Stimulated activated CD8-positive, alpha-beta memory T cell treated with anti-CD3 and anti-CD28 coated beads, Interleukin-4, amount 100 ng/mL, for 4 hours (primary cell): ENCODE measurements around the gene SVOP.
"Not testable (repeated sequence)": the region's sequence is repeated elsewhere in the genome, so short reads cannot be mapped to it uniquely, and the experiment has no call there.

Source experiments
- DNase-seq, 2 donors: peaks; one replicate each; pipeline ENCODE4 v3.0.0-alpha.2; 2020; ENCODE audit warnings: low read depth in 2 of 2, low spot score in 1 of 2

Gene SVOP, protein sequence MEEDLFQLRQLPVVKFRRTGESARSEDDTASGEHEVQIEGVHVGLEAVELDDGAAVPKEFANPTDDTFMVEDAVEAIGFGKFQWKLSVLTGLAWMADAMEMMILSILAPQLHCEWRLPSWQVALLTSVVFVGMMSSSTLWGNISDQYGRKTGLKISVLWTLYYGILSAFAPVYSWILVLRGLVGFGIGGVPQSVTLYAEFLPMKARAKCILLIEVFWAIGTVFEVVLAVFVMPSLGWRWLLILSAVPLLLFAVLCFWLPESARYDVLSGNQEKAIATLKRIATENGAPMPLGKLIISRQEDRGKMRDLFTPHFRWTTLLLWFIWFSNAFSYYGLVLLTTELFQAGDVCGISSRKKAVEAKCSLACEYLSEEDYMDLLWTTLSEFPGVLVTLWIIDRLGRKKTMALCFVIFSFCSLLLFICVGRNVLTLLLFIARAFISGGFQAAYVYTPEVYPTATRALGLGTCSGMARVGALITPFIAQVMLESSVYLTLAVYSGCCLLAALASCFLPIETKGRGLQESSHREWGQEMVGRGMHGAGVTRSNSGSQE

GRCh38 chr12:109020796-109021380, at the start of gene SVOP:
Gene SVOP, minus strand, starts transcription at chr12:109021068. Its CDS starts 200 bp downstream, at chr12:109020868.
- no peak for DNase-seq

DNA sequence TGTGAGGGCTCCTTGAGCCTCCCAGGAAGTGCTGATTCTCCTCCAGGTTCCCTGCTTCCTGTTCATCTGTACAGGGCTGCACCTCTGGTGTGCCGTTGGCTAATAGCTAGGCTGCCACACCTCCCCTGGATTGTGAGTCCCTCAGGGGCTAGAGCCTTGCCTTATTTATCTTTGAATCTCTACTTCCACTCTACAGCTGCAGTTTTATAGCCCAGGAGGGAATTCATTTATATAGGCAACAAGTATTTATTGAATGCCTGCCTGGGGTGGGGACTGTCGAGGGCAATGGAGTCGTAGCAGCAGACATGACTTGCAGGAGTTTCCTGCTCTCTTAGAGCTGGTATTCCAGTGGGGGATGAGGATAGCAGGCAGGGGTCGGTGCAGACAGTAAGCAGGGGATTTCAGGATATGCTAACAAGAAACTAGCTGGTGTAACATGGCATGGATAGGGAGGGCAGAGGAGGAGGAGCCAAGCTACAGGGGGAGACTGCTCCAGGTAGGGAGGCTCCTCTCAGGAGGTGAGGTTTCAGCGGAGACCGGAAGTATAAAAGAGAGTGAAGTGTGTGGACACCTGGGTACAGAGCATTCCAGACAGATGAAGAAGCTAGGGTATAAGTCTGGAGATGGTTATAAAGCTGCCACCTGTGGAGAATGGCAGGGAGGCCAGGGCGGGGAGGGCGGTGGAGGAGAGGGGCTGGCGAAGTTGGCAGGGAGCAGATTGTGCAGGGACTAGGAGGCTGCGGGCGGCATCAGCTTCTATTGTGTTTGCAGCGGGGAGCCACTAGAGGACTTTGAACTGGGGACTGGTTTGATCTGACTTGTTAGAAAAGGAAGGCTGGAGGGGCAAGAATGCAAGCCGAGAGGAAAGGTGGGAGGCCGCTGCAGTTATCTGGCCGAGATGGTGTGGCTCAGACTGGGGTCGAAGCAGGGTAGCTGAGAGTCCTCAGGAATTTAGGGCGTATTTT, 48.7 kb upstream of the SVOP start:
- no peak for DNase-seq

- DNase-seq: no peak
Observed at GRCh38 chr12:109065853-109066193, 45.0 kb upstream of the SVOP start.

- no peak for DNase-seq
Observed at GRCh38 chr12:109065154-109065852, 44.4 kb upstream of the SVOP start.

DNA sequence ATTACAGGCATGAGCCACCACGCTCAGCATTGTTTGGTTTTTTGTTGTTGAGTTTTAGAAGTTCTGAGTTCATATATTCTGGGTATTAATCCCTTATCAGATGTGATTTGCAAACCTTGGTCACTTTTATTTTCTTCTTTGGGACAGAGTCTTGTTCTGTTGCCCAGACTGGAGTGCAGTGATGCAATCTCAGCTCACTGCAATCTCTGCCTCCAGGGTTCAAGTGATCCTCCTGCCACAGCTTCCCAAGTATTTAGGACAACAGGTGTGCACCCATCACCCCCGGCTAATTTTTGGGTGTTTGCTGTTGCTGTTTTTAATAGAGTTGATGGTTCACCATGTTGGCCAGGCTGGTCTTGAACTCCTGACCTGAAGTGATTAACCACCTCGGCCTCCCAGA, 43.3 kb upstream of the SVOP start:
- no peak for DNase-seq

DNA sequence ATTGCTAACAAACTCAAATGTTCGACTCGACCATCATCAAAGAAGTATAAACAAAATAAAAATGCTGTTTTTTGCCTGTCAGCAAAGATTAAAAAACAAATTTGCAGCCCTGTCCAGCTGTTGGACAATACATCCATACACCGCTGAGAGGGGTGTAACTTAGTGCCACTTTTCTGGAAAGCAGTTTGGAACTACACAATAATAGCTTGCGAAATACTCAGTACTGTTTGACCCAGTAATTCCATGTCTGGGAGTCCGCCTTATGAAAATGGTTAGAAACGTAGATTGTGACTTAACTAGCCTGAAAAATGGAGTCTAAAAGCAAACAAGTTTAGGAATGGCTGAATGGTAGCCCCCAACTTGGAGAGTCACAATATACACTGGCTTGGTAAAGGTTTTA, 37.9 kb upstream of the SVOP start:
- no peak for DNase-seq

GRCh38 chr12:109057376-109057775, 36.5 kb upstream of the SVOP start:
- DNase-seq: no peak

GRCh38 chr12:109056891-109057290, 36.0 kb upstream of the SVOP start:
- DNase-seq: no peak

- DNase-seq: no peak
Observed at GRCh38 chr12:109054520-109054919, 33.7 kb upstream of the SVOP start.

GRCh38 chr12:109054124-109054513, 33.3 kb upstream of the SVOP start:
- not testable (repeated sequence) for DNase-seq

GRCh38 chr12:109053382-109054123, 32.7 kb upstream of the SVOP start:
- DNase-seq: no peak

DNA sequence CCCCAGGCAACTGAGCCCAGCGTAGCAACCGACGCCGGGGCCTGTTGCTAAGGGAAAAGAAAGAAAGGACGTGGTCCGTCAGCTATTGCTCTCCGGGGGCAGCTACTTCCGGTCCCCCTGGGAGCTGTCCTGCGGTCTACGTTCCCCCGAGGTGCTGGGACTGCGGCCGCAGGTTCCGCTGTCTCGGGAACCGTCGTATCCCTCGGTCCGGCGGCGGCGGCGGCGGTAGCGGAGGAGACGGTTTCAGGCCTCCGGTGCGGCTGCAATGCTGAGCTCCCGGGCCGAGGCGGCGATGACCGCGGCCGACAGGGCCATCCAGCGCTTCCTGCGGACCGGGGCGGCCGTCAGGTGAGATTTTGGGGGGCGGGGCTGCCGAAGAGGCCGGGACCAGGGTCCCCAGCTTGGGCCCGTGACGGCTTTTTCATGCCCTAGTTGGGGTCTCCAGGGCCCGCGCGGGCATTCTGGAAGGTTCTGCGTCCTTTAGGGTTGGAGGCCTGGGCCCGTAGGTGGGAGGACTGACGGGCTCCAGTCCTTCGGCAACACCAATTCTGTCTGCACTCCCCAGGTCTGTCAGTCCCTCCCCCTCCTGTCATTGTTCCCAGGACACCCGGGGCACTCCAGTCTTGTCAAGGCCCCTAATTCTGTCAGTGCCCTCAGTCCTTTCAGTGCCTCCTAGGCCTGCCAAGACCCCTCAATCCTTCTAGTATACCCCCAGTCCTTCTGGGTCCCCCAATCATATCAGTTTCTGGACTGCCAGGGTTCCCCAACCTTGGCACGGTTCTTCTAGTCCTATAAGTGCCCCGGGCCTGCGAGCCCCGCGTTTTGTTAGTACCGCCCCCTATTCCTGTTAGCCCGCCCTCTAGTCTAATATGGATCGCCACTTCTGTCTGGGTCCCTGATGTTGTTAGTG, 31.8 kb upstream of the SVOP start, which contains the start of gene USP30:
USP30 (plus strand) TSS at position 163 of the 910 bp plus-strand sequence; CDS start at position 266, 103 bp downstream.
- DNase-seq: peak; percentile 65 to 66

GRCh38 chr12:109052097-109052413, 31.2 kb upstream of the SVOP start:
- DNase-seq: no peak

- not testable (repeated sequence) for DNase-seq
Observed at GRCh38 chr12:109049794-109050193, 28.9 kb upstream of the SVOP start.

- not testable (repeated sequence) for DNase-seq
Observed at GRCh38 chr12:109048706-109049105, 27.8 kb upstream of the SVOP start.

DNA sequence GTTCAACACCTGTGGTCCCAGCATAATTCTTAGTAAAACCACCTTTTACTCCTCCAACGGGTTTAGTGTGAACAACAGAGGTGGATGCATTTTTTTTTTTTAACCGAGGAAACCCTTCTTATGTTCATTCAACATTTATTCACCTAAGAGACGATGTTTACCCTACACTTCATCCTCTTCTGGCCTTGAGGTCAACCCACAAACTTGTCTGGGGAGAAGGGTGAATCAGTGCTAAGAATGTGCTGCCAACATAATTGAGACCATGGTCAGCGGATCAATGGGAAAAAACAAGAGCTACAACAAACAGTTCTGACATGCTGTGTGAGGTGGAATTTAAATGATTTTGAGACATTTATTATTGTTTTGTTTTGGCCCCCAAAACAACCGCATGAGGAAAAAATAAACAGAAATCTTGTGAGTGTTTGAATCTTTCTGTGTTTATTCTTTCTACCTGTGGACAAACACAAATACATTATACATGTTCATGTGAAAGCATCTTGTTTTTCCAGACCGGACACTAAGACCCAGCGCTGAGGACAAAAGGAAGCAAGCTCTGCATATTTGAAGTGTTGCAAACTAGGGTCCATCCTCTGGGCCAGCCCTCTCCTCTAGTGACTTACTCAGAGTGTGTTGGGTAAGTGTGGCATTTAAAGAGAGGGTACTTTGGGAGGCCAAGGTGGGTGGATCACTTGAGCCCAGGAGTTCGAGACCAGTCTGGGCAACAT, 26.4 kb upstream of the SVOP start:
- DNase-seq: no peak

DNA sequence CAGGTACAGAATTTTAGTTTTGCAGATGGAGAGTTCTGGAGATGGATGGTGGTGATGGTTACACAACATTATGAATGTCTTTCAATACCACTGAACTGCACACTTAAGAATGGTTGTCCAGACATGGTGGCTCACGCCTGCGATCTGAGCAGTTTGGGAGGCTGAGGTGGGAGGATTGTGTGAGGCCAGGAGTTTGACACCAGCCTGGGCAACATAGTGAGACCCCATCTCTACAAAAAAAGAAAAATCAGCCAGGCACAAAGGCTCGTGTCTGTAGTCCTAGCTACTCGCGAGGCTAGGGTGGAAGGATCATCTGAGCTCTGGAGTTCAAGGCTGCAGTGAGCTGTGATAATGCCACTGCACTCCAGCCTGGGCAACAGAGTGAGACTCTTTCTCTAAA, 23.4 kb upstream of the SVOP start:
- DNase-seq: no peak

DNA sequence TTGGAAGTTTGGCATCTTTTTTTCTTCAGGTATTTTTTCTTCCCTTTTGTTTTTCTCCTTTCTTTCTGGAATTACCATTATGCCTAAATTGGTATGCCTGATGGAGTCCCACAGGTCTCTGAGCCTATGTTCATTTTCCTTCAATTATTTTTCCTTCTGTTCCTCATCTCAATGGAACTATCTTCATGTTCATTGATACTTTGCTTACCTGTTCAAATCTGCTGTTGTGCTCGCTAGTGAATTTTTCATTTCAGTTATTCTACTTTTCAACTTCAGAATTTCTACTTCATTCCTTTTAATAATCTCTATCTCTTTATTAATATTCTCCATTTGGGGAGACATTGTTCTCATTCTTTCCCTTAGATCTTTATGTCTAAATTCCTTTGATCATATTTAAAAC, 16.1 kb upstream of the SVOP start:
- no peak for DNase-seq
